Neural progenitor cell (in vitro differentiated cells): Measurements from ENCODE around the gene FAM237A. TPM values are rescaled to one million over a fixed set of nuclear protein-coding genes. Genes with fewer than 3 reads are reported as not detected.

Experiments
- DNase-seq: peaks from one replicate; pipeline ENCODE4 v3.0.0-alpha.2; 2016; ENCODE audit warnings: low spot score
- H2AFZ ChIP-seq: fragments of 200-600 bp; sonication (generic); replicated peaks from 2 replicates; pipeline ENCODE4 v1.6.1; 2016; ENCODE audit warnings: antibody characterized with exemption
- H3F3A ChIP-seq: fragments of 200-600 bp; sonication (generic); 2 replicates; pipeline ENCODE4 v1.6.1; 2016; ENCODE audit warnings: antibody characterized with exemption, low read depth
- H3K27ac ChIP-seq: fragments of 200-600 bp; sonication (generic); 2 replicates; pipeline ENCODE4 v1.5.1; 2016; ENCODE audit warnings: mild to moderate bottlenecking
- H3K27me3 ChIP-seq: fragments of 200-600 bp; sonication (generic); 2 replicates; pipeline ENCODE4 v1.6.1; 2016; ENCODE audit warnings: mild to moderate bottlenecking, moderate library complexity
- H3K36me3 ChIP-seq: fragments of 200-600 bp; sonication (generic); 2 replicates; pipeline ENCODE4 v1.5.1; 2016
- H3K4me1 ChIP-seq: fragments of 200-600 bp; sonication (generic); 2 replicates; pipeline ENCODE4 v1.6.1; 2016; ENCODE audit warnings: mixed run types
- H3K4me2 ChIP-seq: fragments of 200-600 bp; sonication (generic); 2 replicates; pipeline ENCODE4 v1.6.1; 2016
- H3K4me3 ChIP-seq: fragments of 200-600 bp; sonication (generic); 2 replicates; pipeline ENCODE4 v1.5.1; 2016
- H3K79me2 ChIP-seq: fragments of 200-600 bp; sonication (generic); 2 replicates; pipeline ENCODE4 v1.6.1; 2016; ENCODE audit warnings: low read depth
- H3K9ac ChIP-seq: fragments of 200-600 bp; sonication (generic); 2 replicates; pipeline ENCODE4 v1.6.1; 2016
- H3K9me3 ChIP-seq: fragments of 200-600 bp; sonication (generic); 2 replicates; pipeline ENCODE4 v1.5.1; 2016; ENCODE audit warnings: low read depth
- H4K20me1 ChIP-seq: fragments of 200-600 bp; sonication (generic); 2 replicates; pipeline ENCODE4 v1.6.1; 2016; ENCODE audit warnings: low read depth
- H3K27ac Mint-ChIP-seq: 3 replicates; pipeline ENCODE4 v1.8.0; 2021; ENCODE audit warnings: mixed read lengths
- H3K27me3 Mint-ChIP-seq: 2 replicates; pipeline ENCODE4 v1.8.0; 2022; ENCODE audit warnings: low read depth, mild to moderate bottlenecking, inconsistent platforms, moderate library complexity, mixed read lengths; ENCODE audit not compliant: insufficient read depth
- H3K36me3 Mint-ChIP-seq: 3 replicates; pipeline ENCODE4 v1.8.0; 2021; ENCODE audit warnings: mixed read lengths
- H3K4me1 Mint-ChIP-seq: 3 replicates; pipeline ENCODE4 v1.8.0; 2021; ENCODE audit warnings: mixed read lengths
- H3K4me3 Mint-ChIP-seq: 3 replicates; pipeline ENCODE4 v1.8.0; 2021; ENCODE audit warnings: mild to moderate bottlenecking, moderate library complexity, mixed read lengths
- H3K9me3 Mint-ChIP-seq: 3 replicates; pipeline ENCODE4 v1.8.0; 2020; ENCODE audit warnings: mixed read lengths
- EZH2 ChIP-seq: fragments of 200-600 bp; sonication (generic); IDR thresholded peaks from 2 replicates; pipeline ENCODE4 v1.6.1; 2017; ENCODE audit warnings: antibody characterized with exemption, mild to moderate bottlenecking, moderate library complexity
- EZH2phosphoT487 ChIP-seq: fragments of 200-600 bp; sonication (generic); IDR thresholded peaks from 2 replicates; pipeline ENCODE4 v1.6.1; 2017; ENCODE audit warnings: antibody characterized with exemption
- total RNA-seq: library from RNA; depleted of rRNA; stranded (reverse); fragments of >200 nt; gene quantifications from 2 replicates; pipeline ENCODE4 v1.2.3, GENCODE V29; 2015; ENCODE audit warnings: low replicate concordance
- TF ChIP-seq, protein P1 (sequence below): fragments of 200-600 bp; sonication (generic); IDR thresholded peaks from 2 replicates; pipeline ENCODE4 v1.5.1; 2017; ENCODE audit warnings: antibody characterized with exemption, mild to moderate bottlenecking

FAM237A gene
- total RNA-seq, 1 donor from 2014 or later, result not detected

DNA sequence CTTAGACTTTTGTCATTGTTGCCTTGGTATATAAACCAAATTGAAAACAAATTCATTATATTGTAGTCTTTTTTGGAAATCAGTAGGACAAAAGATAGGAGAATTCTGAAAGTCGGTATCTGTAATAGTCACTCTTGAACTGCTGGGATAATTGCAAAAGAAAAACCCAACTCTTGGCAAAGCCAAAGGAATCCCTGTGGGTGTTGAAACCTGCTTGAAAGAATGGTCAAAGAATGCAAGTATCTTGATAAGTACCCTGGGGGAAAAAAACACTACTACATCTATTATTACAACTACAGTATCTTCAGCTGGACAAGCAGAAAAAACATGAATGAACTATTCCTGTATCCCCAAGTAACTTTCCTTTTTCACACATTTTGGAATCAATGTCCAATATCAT, 7.3 kb upstream of the FAM237A start:
- Histone ChIP-seq H3K9ac (no peak overlapping the region), H3K4me2 (no peak overlapping the region), H3K9me3 (no peaks in the 10 kb centered on the region), H3K27ac (no peak overlapping the region), H4K20me1 (no peaks in the 10 kb centered on the region), H3K27me3 (peaks cover 34% of the 10 kb centered on the region), H3K79me2 (no peaks in the 10 kb centered on the region), H3K36me3 (no peaks in the 10 kb centered on the region), H3K4me1 (peaks cover 4% of the 10 kb centered on the region), H3F3A (no peaks in the 10 kb centered on the region), H2AFZ (no peak overlapping the region), H3K4me3 (no peak overlapping the region)
- H3K9me3 Mint-ChIP-seq, result no peaks in the 10 kb centered on the region
- H3K27ac Mint-ChIP-seq, result no peak overlapping the region
- no peak for DNase-seq
- no peak overlapping the region for H3K4me3 Mint-ChIP-seq
- H3K27me3 Mint-ChIP-seq, result no peaks in the 10 kb centered on the region
- peaks cover under 1% of the 10 kb centered on the region for H3K4me1 Mint-ChIP-seq
- TF ChIP-seq, protein P1, sequence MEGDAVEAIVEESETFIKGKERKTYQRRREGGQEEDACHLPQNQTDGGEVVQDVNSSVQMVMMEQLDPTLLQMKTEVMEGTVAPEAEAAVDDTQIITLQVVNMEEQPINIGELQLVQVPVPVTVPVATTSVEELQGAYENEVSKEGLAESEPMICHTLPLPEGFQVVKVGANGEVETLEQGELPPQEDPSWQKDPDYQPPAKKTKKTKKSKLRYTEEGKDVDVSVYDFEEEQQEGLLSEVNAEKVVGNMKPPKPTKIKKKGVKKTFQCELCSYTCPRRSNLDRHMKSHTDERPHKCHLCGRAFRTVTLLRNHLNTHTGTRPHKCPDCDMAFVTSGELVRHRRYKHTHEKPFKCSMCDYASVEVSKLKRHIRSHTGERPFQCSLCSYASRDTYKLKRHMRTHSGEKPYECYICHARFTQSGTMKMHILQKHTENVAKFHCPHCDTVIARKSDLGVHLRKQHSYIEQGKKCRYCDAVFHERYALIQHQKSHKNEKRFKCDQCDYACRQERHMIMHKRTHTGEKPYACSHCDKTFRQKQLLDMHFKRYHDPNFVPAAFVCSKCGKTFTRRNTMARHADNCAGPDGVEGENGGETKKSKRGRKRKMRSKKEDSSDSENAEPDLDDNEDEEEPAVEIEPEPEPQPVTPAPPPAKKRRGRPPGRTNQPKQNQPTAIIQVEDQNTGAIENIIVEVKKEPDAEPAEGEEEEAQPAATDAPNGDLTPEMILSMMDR, result no peak
- TF ChIP-seq EZH2phosphoT487 (no peak), EZH2 (no peak)
- no peaks in the 10 kb centered on the region for H3K36me3 Mint-ChIP-seq

DNA sequence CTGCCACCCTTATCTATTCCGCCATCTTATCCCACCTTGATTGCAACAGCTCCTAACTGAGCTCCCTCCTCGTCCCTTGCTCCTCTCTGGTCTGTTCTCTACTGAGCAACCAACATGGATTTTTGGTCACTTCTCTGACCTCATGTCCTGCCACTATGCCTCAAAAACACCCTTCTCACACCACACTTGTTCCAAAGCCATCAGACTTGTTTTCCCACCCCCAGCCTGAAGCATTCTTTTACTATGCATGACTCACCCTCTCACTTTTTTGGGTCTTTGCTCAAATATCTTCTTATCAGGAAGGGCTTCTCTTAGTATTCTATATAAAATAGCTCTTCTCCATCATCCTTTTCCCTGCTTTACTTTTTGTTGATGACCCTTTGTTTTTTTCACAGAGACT, 2.7 kb upstream of the FAM237A start:
- H3K9me3 ChIP-seq, result no peaks in the 10 kb centered on the region

DNA sequence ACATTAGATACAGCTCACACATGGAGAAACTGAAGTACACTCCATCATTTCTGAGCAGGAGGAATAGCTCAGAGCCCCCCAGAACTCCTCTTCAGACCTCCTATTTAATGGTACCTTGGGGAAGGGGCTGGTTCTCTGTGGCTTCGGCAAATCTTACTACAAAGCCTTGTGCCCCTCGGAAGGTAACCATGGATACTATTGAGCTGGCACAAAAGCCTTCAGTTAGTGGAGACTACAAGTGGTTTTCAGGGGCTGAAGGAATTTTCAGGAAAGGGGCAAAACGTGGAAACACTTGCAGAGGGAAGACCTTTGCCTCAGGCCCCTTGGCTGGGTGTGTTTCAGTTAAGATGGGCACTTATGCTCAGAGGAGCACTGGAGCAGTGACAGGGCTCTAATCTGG, 1.1 kb upstream of the FAM237A start:
- H3K4me3 Mint-ChIP-seq, result peak overlapping the region; percentile 36

More for the DNA sequence above, 2.7 kb upstream of the FAM237A start:
- Mint-ChIP-seq H3K4me1 (peaks cover 6% of the 10 kb centered on the region), H3K27me3 (peaks cover 12% of the 10 kb centered on the region), H3K9me3 (no peaks in the 10 kb centered on the region), H3K27ac (no peak overlapping the region), H3K36me3 (no peaks in the 10 kb centered on the region), H3K4me3 (no peak overlapping the region)
- peaks cover 13% of the 10 kb centered on the region for H4K20me1 ChIP-seq
- no peak overlapping the region for H3K27ac ChIP-seq
- no peak overlapping the region for H3K4me2 ChIP-seq
- peaks cover 74% of the 10 kb centered on the region for H3K27me3 ChIP-seq
- no peak overlapping the region for H3K9ac ChIP-seq
- DNase-seq, result no peak
- H3K79me2 ChIP-seq, result no peaks in the 10 kb centered on the region
- H3F3A ChIP-seq, result peaks cover 4% of the 10 kb centered on the region
- no peak overlapping the region for H2AFZ ChIP-seq
- no peak for TF ChIP-seq EZH2phosphoT487
- TF ChIP-seq, protein P1, result no peak
- TF ChIP-seq EZH2, result no peak
- no peak overlapping the region for H3K4me3 ChIP-seq
- no peaks in the 10 kb centered on the region for H3K36me3 ChIP-seq
- H3K4me1 ChIP-seq, result peaks cover 19% of the 10 kb centered on the region

DNA sequence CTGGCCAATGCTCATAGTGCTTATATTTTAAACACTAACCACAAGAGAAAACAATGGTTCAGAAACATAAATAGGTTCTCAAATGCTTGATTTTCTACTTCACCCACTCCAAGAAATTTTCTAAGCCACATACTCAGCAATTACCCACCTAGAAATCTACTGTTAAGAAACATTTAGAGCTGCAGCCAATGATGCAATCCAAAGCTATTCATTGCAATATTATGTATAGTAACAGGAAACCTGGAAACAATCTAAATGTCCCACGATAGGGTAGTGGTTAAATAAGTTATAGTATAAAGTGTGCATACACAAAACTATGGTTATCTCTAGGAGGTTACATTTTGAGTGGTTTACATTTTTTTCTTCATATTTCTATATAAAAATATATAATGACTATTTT, 5.7 kb downstream of the FAM237A start:
- Mint-ChIP-seq H3K27ac (no peak overlapping the region), H3K9me3 (no peaks in the 10 kb centered on the region), H3K36me3 (no peaks in the 10 kb centered on the region), H3K4me1 (no peaks in the 10 kb centered on the region), H3K27me3 (peaks cover 4% of the 10 kb centered on the region), H3K4me3 (no peak overlapping the region)
- no peak for TF ChIP-seq EZH2
- TF ChIP-seq, protein P1, result no peak
- no peak for TF ChIP-seq EZH2phosphoT487
- Histone ChIP-seq H3K9ac (no peak overlapping the region), H3K4me3 (no peak overlapping the region), H3K27ac (no peak overlapping the region), H2AFZ (no peak overlapping the region), H3K27me3 (peaks cover 33% of the 10 kb centered on the region), H3K36me3 (no peaks in the 10 kb centered on the region), H4K20me1 (no peaks in the 10 kb centered on the region), H3K4me2 (no peak overlapping the region), H3K9me3 (no peaks in the 10 kb centered on the region), H3K79me2 (no peaks in the 10 kb centered on the region), H3K4me1 (no peaks in the 10 kb centered on the region), H3F3A (no peaks in the 10 kb centered on the region)
- no peak for DNase-seq

More for the DNA sequence above, 1.1 kb upstream of the FAM237A start:
- Mint-ChIP-seq H3K9me3 (no peaks in the 10 kb centered on the region), H3K27ac (no peak overlapping the region), H3K36me3 (no peaks in the 10 kb centered on the region), H3K4me1 (peaks cover 6% of the 10 kb centered on the region), H3K27me3 (peaks cover 12% of the 10 kb centered on the region)
- H4K20me1 ChIP-seq, result peaks cover 13% of the 10 kb centered on the region
- H3K4me2 ChIP-seq, result peak overlapping the region; percentile 79
- peaks cover 19% of the 10 kb centered on the region for H3K4me1 ChIP-seq
- peak; percentile 57 for DNase-seq
- H3K27me3 ChIP-seq, result peaks cover 86% of the 10 kb centered on the region
- no peak overlapping the region for H2AFZ ChIP-seq
- H3K79me2 ChIP-seq, result no peaks in the 10 kb centered on the region
- peak overlapping the region; percentile 46 for H3K4me3 ChIP-seq
- no peak overlapping the region for H3K27ac ChIP-seq
- TF ChIP-seq EZH2phosphoT487, result no peak
- peak; percentile 10 for TF ChIP-seq EZH2
- H3K36me3 ChIP-seq, result no peaks in the 10 kb centered on the region
- H3F3A ChIP-seq, result peaks cover 4% of the 10 kb centered on the region
- H3K9ac ChIP-seq, result no peak overlapping the region
- H3K9me3 ChIP-seq, result no peaks in the 10 kb centered on the region
